Esophagus squamous epithelium (tissue), 4 donors: ENCODE results near the gene DENND1A.

Experiments used
- CTCF ChIP-seq, 6 experiments: fragments of 450-650 bp in 4 of 6; fragments of 200-600 bp in 2 of 6; sonication (generic) in 2 of 6; IDR thresholded peaks; one replicate each; pipeline ENCODE4 v1.5.1; 2016 to 2019; ENCODE audit warnings: antibody characterized with exemption in 6 of 6, mild to moderate bottlenecking in 4 of 6, moderate library complexity in 4 of 6
- POLR2A ChIP-seq, 4 donors: fragments of 450-650 bp; IDR thresholded peaks; one replicate each; pipeline ENCODE4 v1.6.1; 2017; ENCODE audit warnings: antibody characterized with exemption in 4 of 4, mild to moderate bottlenecking in 4 of 4, moderate library complexity in 3 of 4

- TF ChIP-seq CTCF (IDR thresholded peaks at IDR 0.05) (no peak), POLR2A (IDR thresholded peaks at IDR 0.05) (no peak)
Observed at GRCh38 chr9:123763910-123764588, 165.9 kb downstream of the DENND1A start.
